HTERT RPE-1 (cell line): ENCODE data around the gene KCNK5.

Experiments
- in situ Hi-C: fragments of 300-500 bp; cut with MboI; formaldehyde crosslinking; loops from 4 replicates; pipeline ENCODE4 v1.14.3; 2020; ENCODE audit warnings: low sequenced_read_pairs

KCNK5 gene

DNA sequence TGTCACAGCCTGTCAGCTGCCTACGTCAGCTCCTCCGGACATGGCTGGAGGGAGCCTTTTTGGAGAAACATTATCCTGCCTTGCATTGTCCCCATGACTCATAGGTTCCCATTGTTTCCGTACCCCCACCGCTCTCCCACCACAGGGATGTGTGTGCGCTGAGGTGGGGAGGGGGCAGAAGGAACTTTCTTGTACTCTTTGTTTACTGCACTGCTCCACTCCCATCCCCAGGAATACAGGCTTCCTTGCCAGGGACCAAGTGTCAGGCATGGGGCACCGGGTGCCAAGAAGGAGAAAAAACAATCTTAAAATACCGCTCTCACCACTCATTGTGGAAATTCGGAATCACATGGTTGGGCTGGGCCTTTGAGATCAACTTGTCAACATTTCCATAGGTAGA, 51.0 kb downstream of the KCNK5 start:
- in situ Hi-C loops: no loop called here

DNA sequence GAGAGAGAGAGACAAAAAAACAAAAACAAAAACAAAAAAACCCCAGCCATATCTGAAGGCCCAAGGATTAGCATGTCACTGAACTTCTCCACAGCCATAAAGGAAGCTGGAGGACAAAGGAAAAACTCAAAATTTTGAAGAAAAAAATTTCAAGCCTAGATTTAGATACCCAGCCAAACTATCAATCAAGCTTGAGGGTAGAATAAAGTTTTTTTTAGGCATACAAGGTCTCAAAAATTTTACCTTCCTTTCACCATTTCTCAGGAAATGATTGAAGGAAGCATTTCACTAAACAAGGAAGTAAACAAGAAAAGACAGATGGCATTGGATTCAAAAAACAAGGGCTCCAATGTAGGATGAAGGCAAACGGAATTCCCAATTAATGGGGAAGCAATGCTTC, 52.1 kb downstream of the KCNK5 start:
- in situ Hi-C loops: no loop called here

DNA sequence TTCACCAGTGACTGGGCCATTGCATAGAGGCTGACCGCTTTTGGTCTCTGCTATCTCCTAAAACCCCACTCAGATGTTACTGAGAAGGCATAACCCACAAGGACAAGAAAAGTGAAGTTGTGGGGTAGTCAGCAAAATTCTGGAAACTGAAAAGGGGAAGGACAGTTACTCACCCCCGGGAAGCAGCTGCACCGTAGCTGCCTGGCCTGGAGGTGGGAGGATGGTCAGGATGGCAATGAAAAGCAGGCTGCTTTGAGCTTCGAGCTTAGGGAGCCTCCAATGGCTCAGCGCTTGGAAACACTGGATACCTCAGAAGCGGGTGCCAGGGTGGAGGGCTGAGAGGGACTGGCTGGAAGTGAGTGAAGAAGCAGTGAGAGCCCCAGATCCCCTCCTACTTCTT, 56.0 kb downstream of the KCNK5 start:
- in situ Hi-C loops: no loop called here

DNA sequence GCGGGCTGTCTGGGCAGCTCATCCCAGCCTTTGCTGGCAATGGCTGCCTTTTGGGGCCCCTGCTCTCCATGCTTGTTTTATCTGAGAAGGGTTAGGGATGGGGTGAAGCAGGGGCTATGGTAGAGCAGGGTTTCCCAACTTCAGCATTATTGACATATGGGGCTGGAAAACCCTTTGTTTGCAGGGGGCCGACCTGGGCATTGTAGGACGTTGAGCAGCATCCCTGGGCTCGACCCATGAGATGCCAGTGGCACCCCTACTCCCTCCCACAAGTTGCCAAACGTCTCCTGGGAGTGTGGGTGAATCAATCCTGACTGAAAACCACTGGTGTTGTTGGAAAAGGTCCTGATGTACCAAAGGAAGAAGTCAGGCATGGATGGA, 56.9 kb downstream of the KCNK5 start:
- in situ Hi-C loops: no loop called here

DNA sequence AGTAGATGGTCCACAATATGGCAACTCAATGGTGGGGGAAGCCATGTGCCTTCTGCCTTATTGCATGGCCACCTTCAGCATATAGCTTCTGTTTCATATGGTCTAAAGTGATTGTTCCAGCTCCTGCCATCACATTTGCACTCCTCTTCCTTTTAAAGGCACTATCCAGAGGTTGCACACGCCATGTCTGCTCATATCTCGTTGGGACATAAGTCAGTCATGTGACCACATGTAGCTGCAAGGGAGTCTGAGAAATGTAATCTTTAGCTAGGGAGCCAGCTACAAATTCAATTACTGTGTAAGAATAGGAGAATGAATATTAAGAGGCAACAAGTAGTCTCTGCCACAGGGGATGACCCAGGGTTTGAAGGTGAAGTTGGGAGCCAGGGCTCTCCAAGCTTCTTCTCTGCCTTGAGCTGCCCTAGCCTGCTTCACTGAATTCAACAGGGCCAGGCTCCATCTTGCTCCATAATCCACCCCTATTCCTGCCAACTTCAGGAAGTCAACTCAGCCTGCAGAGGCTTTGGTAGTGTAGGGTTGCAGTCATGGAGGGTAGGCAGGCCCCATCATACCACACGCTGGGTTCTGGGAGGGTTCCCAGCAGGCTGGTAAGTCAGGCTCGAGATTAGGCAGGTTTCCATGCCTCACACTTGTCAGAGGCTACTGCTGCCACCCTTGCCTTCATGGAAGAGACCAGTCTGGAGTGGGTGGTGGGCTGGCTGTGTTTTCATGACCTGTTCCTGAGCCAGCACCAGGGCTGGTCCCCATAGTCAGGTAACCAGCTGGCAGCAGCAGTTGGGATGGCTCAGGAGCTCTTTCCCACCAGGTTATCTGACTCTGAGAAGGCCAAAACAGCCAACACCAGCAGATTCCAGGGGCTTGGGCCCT, 57.5 kb downstream of the KCNK5 start:
- in situ Hi-C loops: no loop called here

DNA sequence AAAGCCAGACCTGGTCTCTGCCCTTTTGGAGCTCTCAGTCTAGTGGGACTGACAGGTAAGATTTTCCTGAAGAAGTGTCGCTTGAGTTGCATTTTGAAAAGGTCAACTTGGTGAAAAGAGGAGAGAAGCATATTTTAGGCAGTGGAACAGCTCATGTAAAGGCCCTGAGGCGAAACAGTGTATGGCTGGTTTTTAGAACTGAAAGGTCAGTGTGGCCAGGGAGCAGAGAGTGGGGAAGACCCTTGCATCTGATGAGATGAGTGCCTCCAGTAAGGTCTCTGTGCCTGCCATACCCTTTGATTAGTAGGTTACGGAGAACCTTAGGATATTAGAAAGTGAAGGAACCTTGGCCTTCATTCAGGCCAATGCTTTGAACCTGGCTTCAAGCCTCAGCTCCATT, 58.4 kb downstream of the KCNK5 start:
- in situ Hi-C loops: no loop called here

DNA sequence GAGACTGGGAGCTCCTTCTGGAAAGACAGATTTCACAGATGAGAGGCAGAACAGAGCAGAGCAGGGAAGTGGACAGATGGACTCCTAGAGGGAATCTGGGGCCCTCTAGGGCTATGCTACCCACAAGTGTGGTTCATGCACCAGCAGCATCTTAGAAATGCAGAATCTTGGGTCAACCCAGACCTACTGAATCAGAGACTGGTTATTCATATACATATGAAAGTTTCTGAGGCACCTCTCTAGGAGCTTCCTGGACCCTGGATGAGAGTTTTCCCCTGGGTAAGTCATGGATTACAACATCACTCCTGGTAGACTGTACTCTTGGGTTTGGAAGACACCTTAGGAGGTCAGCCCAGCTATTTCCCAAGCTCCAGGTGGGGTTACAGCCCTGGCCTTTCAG, 58.9 kb downstream of the KCNK5 start:
- in situ Hi-C loops: no loop called here

DNA sequence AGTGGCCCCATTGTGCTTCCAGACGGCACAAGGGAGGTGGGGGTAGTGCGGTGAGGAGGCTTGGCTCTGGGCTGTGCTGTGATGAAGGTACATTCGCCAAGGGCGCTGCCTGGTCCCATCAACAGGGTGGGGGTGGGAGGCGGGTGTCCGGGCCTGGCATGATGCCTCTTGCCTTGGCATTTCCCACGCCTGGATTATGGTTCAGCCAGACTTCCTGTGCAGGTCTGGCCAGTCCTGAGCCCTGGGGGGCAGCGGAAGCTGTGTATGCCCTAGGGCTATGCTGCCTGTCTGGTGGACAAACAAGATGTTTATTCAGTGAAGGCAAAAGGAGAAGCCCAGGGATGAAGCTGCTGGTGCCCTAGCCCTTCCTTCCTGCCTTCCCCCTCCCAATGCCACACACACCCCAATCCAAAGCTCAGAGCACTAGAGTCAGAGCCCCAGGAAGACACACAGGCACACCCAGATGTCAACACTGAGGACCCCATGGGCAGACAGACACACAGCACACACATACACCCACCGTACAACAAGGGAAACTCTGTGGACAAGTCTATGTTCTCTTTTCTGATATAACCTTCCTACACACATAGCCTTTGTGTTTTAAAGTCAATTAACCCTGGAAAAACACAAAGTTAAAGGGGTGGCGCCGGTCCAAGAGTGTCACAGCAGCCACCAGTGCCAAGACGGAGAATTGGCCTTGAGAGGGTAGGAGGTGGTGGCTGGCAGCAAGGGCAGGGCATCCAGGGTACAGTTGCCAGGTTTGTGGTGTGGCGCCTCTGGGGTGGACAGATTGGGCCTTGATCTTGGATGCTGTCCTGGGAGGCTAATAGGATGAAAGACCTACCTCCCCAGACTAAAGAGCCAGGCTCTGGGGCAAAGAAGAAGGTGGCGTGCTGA, 59.6 kb downstream of the KCNK5 start:
- in situ Hi-C loops: no loop called here

DNA sequence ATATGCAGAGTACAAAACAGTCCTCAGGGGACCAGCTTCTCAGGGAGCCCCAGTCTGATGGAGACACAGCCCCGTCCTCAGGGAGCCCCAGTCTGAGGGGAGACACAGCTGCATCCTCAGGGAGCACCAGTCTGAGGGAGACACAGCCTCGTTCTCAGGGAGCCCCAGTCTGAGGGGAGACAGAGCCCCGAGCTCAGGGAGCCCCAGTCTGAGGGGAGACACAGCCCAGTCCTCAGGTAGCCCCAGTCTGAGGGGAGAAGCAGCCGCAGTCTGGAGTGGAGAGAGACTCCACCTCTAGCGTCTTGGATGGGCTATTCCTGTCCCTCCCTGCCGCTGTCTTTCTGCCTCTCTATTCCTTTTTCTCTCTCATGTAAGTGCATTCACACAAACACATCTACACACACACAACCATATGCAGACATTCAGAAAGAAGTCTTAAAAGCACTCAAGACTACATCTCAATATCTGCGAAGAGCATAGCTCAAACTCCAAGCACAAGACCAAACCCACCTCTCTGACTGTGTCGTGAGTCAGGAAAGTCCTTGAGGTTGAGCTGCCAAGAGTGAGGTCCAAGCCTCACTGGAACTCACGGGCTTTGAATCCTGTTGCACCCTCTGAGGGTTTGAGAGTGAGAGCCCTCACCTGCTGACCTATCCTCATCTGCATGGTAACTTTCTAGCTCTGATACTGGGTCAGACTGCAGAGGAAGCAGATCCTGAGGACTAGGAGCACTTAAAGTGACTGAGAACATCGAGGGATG, 61.2 kb downstream of the KCNK5 start:
- in situ Hi-C loops: no loop called here

DNA sequence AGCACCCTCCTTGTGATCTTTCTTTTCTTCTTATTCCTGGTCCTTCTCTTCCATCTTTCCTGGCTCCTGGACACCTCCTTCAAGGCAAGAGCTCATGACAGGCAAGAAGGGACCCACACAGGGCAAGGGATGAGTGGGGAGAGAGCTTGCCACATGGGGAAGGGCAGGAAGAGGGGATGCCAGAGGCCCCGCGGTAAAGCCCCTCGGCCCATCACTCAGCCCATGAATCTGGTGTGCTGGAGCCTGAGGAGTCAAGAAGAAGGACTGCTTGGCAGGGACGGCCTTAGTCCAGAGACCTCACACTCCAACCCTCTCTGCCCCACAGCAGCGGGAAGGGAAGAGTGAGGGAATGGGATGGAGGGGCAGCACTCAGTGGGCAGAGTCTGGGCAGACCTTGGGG, 62.0 kb downstream of the KCNK5 start:
- in situ Hi-C loops: no loop called here

DNA sequence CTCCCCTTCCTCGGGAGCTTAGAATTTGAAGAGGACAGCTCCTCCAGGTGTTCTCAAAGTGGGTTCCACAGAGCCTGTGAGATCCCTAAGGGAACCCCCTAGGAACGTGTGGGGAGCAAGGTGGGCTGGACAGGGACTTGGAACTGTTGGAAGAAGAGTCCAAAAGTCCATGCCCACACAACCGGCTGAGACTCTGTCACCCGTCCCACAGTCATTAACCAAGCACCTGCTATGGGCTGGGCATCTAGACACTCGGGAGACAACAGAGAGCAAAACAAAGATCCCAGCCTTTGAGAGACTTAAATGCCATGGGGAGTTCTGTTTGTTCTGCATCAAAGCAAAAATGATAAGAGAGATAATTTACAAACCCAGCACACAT, 62.4 kb downstream of the KCNK5 start:
- in situ Hi-C loops: no loop called here

DNA sequence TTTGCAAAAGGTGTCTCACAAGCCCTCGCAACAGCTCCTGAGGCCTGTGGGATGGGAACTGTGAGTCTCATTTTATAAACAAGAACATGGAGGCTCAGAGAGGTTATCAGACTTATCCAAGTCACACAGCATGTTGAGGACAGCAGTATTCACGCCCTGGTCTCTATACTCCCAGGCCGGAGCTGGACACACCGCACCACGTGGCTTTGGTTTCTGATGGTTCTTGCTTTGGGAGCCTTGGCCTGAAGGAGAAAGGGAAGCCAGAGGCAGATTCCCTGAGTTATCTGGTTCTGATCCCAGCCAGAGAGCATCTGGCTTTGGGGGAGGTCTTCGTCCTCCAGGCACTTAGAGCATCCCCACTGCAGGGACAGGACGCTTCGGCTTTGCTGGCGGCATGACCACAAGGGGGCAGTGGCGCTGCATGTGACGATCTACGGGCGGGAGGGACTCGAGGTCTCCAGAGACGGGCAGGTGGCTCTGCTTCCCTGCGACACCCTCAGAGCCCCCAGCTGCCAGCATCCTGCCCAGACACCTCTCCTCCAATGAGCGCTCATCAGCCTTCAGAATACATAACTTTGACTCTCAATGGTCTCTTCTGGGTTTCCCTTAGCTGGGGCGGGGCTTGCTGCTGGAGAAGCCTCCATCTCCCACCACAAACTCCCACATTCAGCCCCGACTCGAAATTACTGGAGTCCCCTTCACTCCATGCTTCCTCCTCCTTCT, 62.9 kb downstream of the KCNK5 start:
- in situ Hi-C loops: no loop called here

DNA sequence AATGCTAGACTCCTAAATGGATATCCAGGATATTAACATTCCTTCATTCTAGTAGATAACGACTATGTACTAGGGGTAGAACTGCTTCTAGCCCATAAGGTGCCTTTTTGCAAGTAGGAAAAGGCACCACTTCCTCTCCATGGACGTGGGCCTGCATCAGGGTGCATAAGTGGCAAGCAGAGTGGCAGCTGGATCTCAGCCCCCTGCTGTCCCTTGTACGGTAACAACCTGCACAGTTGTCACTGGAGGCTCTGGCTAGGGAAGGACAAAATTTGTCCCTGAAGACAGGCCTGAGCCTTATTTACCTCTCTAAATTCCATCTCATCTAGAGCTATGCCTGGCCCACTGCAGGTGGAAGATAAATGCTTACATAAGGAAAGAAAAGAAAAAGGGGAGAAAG, 71.8 kb downstream of the KCNK5 start:
- in situ Hi-C loops: no loop called here

DNA sequence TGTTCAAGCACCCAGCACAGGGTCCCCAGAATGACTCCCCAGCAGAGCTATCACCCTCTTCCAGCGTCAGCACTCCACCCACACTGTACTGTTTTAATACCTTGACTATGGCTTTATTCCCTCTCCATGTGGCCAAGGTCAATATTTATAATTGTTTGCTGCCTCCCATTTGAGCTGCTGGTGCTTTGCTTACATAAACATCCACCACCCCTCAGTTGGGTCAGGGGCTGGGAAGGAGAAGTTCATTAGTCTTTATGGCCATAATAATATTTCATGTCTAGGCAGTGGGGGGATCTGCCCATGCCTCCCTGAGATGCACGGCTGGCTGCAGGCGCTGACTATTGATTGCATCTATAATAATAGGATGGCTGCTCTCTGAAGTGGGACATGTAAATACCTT, 72.5 kb downstream of the KCNK5 start:
- in situ Hi-C loops: no loop called here

DNA sequence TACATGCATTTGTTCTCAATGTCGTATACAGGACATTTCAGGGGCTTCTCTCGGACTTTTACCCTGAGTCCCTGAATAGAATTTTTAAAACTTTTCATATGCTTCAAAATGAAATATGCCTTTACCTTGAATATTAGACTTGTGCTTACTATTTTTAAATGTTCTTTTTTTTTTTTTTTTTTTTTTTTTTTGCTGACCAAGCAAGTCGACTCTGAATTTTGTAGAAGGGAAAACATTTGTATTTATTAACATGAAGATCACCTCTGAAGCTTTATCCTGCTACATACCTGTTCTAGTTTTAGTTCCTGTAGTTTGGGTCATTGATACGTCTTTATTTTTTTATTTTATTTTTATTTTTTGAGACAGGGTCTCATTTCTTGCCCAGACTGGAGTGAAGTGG, 74.6 kb downstream of the KCNK5 start:
- in situ Hi-C loops: no loop called here

DNA sequence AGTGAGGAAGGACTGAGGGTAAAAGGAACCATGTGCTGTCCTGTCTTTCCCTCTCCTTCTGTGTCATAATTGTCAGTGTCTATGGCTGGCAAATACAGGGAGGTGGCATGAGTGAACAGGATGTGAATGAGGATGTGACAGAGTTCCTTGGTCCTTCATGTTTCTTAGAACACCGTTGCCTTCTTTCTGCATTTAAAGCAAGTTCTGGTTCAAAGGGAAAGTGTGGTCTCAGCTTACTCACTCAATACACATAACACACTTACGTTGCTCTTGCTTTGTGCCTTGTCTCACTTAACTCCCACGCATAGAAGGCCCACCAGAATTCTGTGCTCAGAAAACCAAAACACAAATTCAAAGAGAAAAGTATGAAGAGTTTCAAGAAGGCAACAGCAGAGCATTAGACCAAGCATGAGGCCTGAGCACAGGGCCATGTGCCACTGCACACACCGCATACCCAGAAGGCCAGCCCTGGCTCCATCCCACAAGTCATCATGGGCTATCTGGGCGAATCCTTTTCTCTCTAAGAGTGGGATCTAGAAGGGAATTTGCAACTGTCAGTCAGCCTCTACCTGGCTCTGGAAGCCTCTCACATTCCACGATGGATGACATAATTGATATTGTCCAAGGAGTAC, 75.4 kb downstream of the KCNK5 start:
- in situ Hi-C loops: no loop called here

DNA sequence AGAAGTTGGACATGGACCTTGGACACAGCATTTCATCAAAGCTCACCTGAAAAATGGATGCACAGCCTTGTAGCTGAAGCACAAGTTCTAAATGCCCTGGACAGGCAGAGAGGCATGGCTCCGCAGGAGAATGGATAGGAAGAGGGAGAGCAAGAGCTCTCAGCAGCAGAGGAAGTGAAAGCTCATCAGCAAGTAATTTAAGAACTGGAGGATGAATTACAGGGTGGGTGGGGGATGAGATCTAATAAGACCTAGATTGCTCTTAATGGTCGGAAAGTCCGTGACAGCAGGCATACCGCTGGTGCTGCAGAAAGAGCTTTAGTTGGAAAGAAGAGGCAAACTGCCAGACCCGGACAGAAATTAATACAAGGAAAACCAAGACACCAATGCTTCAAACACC, 77.0 kb downstream of the KCNK5 start:
- in situ Hi-C loops: no loop called here

DNA sequence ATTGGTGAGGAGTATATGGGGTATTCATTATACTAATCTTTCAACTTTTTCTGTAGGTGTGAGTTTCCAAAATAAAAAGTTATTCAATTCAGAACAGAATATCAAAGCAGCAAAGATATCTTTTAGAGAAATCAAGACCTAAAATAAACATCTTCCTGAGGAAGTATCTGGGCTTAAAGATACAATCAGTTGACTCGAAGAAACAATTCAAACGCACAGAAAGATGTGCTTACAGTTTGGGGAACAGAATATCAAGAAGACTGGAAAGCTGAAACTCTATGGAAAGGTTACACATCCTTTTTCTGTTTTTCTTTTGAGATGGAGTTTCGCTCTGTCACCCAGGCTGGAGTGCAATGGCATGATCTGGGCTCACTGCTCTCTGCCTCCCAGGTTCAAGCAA, 78.1 kb downstream of the KCNK5 start:
- in situ Hi-C loops: no loop called here

DNA sequence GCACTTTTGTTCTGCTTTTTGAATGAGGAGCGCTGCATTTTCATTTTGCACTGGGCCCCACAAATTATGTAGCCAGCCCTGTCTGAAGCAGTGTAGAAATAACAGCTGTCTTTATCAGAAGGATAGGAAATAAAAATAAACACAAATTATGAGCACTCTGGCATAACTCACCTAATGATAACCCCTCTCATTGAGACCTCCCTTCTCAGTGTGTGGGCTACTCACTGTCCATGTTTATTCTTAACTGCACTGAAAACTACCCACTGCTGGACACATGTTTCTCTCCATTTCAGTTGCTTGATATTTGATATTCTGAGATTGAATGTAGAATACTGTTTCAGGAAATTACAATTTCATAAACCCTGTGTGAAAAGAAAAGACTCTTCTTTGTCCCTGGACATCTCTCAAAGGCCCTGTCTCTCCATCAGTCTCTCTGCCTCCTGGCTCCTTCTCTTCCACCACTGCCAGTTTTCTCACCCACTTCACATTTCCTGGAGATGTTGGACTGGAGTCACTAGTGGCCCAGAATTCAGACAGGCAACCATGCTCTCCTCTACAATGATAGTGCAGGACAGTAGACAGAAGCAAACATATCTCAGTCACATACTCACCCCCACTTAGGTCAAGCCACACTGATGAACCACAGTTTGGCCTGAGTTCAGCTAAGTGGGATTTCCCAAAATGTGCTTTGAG, 84.6 kb downstream of the KCNK5 start:
- in situ Hi-C loops: no loop called here
